8988T (cell line): ENCODE results near the gene SMARCAL1.
"Not testable (repeated sequence)": the region's sequence is repeated elsewhere in the genome, so short reads cannot be mapped to it uniquely, and the experiment has no call there.

ENCODE experiments used
- DNase-seq: peaks from one replicate; pipeline ENCODE4 v3.0.0; 2011

The SMARCAL1 gene

GRCh38 chr2:216503159-216503629, 90.9 kb downstream of the SMARCAL1 start:
- DNase-seq, result no peak

DNA sequence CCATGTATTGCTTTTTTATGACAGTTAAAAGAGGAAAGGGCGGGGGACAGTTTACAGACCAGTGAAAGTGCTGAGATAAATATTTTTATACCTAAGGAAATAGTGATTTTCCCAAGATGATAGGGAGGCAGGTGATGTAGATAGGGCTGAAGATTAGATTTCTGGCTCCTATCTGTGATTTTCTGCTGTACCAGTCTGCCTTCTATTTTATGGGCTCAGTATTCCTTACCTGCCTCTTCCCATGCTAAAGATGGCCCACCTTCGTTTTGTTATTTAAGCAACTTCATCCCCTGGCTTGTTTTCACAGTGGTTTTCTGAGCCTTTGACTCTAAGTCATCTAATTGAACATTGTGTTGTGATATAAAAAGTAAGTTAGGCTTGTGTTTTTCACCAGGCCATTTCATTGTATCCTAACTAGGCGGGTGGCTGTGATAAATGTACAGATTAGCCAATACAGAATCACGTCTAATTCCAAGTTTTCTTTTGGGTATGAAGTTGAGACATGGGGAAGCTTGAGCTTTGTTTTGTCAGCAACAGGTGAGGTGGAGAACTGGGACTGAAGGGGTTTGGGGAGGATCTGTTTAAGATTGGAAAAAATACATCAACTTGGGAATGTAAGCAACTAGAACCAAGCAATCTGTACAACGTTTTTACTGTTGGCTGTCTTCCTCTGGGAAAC, 91.6 kb downstream of the SMARCAL1 start:
- DNase-seq, result no peak

GRCh38 chr2:216504376-216504762, 92.1 kb downstream of the SMARCAL1 start:
- DNase-seq, result no peak

GRCh38 chr2:216505133-216506106, 93.1 kb downstream of the SMARCAL1 start:
- DNase-seq, result no peak

DNA sequence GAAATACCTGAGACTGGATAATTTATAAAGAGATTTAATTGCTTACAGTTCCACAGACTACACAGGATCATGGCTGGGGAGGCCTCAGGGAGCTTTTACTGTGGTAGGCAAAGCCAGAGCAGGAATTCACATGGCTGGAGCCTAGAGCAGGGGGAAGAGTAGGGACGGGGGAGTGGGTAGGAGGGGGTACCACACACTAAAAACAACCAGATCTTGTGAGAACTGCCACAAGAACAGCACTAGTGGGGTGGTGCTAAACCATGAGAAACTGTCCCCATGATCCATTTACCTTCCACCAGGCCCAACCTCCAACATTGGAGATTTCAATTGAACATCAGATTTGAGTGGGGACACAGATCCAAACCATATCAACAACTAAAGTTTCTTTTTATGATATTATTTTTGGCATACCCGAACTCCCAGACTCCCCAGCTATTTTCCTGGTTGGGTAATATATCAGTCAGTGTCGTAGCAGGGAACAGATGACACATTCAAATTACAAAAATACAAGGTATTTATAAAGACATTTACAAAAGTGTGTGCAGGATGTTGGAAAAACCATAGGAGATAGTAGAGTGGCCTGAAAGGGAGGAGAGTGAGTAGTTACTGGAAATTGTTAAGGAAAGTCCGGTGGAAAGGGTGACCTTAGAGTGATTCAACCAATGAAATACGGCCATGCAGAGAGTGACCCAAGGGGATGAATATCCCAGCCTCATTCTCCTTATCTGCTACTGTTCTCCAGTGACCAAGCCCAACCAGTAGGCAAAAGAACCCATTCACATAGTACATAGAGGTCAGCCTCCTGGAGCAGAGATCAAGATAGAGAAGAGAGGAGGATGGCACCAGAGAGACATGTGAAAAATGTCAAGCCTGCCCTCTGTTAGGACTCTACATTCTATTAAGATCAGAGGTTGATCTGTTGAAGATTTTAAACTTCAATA, 95.2 kb downstream of the SMARCAL1 start:
- DNase-seq, result no peak

DNA sequence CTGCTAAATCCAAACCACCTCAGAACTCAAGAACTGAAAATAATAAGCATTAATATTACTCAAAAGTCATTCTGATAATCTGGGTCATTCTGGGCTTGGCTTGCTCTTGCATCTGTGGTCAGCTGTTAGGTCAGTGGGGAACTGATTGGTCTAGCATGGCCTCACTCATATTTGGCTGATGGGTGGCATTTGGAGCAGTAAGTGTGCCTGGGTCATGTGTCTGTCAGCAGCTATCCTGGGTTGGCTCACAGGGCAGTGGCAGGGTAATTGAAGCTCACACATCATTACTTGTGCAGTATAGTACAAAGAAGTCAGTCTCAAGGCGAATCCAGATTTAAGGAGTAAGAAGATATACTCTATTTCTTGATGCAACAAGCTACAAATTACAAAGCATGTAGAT, 95.9 kb downstream of the SMARCAL1 start:
- no peak for DNase-seq

DNA sequence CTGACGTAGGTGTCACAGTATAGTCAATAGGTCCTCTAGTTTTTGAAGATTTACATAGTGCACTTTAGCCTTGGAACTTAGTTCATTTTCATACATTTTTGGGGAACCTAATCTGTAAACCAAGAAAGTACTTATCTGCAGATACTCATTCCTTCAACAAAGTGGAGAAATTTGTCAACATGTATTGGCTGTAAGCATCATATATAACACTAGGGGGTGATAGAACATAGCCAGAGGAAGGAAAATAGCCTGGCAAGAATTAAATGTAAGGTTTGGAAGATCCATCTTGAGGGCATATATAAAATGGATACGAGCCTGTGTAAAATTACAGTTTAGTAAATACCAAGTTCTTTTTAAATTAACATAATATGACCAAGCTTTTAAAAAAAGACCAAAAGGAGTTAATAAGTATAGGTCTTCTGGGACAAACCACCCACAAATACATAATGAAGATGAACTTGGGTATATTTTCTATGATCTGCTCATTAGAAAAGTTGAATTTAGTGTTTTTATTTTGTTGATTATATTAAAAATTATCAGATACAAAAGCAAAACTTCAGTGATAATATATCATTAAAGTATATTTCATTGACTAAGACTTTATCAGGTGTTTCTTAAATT, 104.6 kb downstream of the SMARCAL1 start:
- DNase-seq, result no peak

GRCh38 chr2:216517447-216518225, 105.4 kb downstream of the SMARCAL1 start:
- no peak for DNase-seq

DNA sequence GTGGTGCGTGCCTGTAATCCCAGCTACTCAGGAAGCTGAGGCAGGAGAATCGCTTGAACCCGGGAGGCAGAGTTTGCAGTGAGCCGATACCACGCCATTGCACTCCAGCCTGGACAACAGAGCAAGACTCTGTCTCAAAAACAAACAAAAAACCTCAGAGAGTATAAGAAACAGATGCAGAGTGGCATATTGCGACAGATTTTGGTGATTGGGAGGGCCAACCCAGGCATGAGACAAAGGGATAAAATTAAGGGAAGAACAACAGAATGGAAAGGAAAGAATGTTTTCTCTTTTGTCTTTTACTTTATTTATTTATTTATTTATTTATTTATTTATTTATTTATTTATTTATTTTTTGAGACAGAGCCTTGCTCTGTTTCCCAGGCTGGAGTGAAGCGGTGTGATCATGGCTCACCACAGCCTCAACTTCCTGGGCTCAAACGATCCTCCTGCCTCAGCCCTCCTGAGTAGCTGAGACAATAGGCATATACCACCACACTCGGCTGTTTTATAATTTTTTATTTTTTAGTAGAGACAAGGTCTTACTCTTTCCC, 106.4 kb downstream of the SMARCAL1 start:
- not testable (repeated sequence) for DNase-seq

- no peak for DNase-seq
Measured at GRCh38 chr2:216519154-216519762, 107.0 kb downstream of the SMARCAL1 start.

- DNase-seq, result no peak
Measured at GRCh38 chr2:216520112-216520511, 107.8 kb downstream of the SMARCAL1 start.

- no peak for DNase-seq
Measured at GRCh38 chr2:216522892-216523502, 110.7 kb downstream of the SMARCAL1 start.

GRCh38 chr2:216525972-216526371, 113.7 kb downstream of the SMARCAL1 start:
- no peak for DNase-seq

GRCh38 chr2:216526939-216527338, 114.7 kb downstream of the SMARCAL1 start:
- DNase-seq, result no peak

DNA sequence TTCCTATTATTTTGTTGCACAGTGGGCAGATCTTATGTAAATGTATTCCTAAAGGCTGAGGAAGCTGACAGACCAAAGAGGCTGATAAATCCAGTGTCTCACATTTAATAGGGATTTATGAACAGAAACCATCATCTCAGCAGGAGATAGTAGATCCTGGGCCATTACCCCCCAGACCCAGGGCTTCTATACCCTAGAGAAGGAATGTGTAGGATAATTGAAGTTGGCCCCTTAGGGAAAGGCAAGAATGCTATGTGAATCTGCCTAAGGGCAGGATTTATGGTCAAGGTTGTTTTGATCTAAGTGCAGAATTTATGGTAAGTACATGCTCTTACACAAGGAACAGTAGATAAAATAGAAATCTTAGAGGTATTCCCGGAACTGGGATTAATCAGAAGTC, 115.3 kb downstream of the SMARCAL1 start:
- DNase-seq, result no peak

GRCh38 chr2:216532562-216532961, 120.3 kb downstream of the SMARCAL1 start:
- no peak for DNase-seq
